Left ventricle myocardium inferior (tissue), 1 donor: Measurements from ENCODE around the gene COLQ. TPM values are rescaled to one million over a fixed set of nuclear protein-coding genes. Genes with fewer than 3 reads are reported as not detected.

Experiments used
- DNase-seq: peaks from one replicate; pipeline ENCODE4 v3.0.0-alpha.2; 2020
- H3K27ac ChIP-seq: fragments of 200-600 bp; replicated peaks from 2 replicates; pipeline ENCODE4 v1.8.0; 2021
- H3K27me3 ChIP-seq: fragments of 200-600 bp; 2 replicates; pipeline ENCODE4 v1.8.0; 2021; ENCODE audit warnings: low read depth
- H3K36me3 ChIP-seq: fragments of 200-600 bp; 2 replicates; pipeline ENCODE4 v1.8.0; 2021
- H3K4me1 ChIP-seq: fragments of 200-600 bp; 2 replicates; pipeline ENCODE4 v1.8.0; 2021
- H3K4me3 ChIP-seq: fragments of 200-600 bp; 2 replicates; pipeline ENCODE4 v1.8.0; 2021; ENCODE audit warnings: mild to moderate bottlenecking, moderate library complexity
- H3K9me3 ChIP-seq: fragments of 200-600 bp; replicated peaks from 2 replicates; pipeline ENCODE4 v1.8.0; 2021
- intact Hi-C: fragments of 100-400 bp; cut with micrococcal nuclease; formaldehyde crosslinking; loops from one replicate; pipeline ENCODE4 v1.11.0; 2022
- total RNA-seq: library from RNA; stranded (reverse); fragmentation: NEBNext Ultra II Directional; extraction: Animal tissue kit (Norgen Biotek cat#: 25700); gene quantifications from one replicate; pipeline ENCODE4 v1.2.1, GENCODE V29; 2021
- TF ChIP-seq, protein P1 (sequence below): fragments of 200-600 bp; IDR thresholded peaks from 2 replicates; pipeline ENCODE4 v1.8.0; 2021; ENCODE audit warnings: antibody characterized with exemption, mild to moderate bottlenecking, borderline replicate concordance
- donor health status: DM: no; HTN: yes; CAD: no; lungs with severe emphysema.

Gene COLQ
- total RNA-seq, 1 donor from 2014 or later = 14.9 TPM

DNA sequence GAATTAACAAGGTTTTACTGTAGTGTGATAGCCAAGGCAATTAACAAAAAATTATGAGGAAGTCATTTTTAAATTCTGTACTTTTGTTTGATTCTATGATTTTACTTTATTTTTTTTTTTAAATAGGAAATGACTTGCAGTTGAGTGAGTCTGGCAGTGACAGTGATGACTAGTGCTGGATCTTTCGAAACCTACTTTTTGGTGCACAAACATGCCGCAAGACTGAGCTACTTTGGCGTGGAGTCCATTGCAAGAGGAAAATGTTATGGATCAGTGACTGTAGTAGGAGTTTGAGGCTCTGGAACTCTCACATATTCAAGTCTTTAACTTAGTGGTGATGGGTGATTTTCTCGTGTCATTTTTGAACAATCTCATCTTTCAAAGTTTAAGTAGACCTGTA is 82.5 kb downstream of the COLQ start:
- TF ChIP-seq, protein P1, sequence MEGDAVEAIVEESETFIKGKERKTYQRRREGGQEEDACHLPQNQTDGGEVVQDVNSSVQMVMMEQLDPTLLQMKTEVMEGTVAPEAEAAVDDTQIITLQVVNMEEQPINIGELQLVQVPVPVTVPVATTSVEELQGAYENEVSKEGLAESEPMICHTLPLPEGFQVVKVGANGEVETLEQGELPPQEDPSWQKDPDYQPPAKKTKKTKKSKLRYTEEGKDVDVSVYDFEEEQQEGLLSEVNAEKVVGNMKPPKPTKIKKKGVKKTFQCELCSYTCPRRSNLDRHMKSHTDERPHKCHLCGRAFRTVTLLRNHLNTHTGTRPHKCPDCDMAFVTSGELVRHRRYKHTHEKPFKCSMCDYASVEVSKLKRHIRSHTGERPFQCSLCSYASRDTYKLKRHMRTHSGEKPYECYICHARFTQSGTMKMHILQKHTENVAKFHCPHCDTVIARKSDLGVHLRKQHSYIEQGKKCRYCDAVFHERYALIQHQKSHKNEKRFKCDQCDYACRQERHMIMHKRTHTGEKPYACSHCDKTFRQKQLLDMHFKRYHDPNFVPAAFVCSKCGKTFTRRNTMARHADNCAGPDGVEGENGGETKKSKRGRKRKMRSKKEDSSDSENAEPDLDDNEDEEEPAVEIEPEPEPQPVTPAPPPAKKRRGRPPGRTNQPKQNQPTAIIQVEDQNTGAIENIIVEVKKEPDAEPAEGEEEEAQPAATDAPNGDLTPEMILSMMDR = no peak
- Histone ChIP-seq H3K9me3 (no peaks in the 10 kb centered on the region), H3K27me3 (no peaks in the 10 kb centered on the region), H3K27ac (no peak overlapping the region), H3K4me1 (peaks cover 12% of the 10 kb centered on the region), H3K36me3 (peaks cover 96% of the 10 kb centered on the region), H3K4me3 (no peak overlapping the region)
- intact Hi-C loops = loop anchor here (10.0 kb wide), 1 partner anchor 136 kb away; no protein-coding TSS in a partner anchor
- DNase-seq = no peak

DNA sequence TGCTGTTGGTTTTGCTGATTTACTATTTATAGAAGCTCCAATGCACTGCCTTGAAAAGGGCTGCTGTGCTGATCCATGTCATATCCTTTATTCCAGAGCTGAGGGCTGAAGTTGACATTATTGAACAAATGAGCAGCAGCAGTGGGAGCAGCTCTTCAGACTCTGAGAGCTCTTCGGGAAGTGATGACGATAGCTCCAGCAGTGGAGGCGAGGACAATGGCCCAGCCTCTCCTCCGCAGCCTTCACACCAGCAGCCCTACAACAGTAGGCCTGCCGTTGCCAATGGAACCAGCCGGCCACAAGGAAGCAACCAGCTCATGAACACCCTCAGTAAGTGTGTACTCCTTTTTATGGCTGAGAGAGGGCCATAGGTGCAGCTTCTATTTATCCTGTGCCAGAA is 85.3 kb downstream of the COLQ start:
- H3K27ac ChIP-seq = no peak overlapping the region
- intact Hi-C loops = loop anchor here (10.0 kb wide), 1 partner anchor 139 kb away; no protein-coding TSS in a partner anchor

DNA sequence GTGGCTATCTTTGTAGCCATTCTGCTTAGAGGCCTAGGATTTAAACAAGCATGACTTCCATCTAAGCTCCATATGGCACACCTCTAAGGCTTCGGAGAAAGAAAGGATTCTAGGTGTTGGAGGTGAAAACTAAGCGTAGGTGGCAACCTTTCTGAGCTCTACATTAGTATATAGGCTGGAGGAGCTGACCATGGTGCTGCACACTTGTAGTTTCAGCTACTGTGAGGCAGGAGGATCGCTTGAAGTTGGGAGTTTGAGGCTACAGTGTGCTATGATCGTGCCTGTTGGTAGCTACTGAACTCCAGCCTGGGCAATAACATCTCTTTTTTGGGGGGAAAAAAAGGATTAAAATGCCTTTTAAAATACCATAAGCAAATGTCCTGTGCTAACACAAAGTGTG is 86.8 kb downstream of the COLQ start:
- peaks cover 44% of the 10 kb centered on the region for H3K4me1 ChIP-seq
- intact Hi-C loops = loop anchor here (10.0 kb wide), 1 partner anchor 140 kb away; no protein-coding TSS in a partner anchor
- TF ChIP-seq, protein P1 = no peak
- H3K36me3 ChIP-seq = peaks cover 87% of the 10 kb centered on the region
- no peaks in the 10 kb centered on the region for H3K9me3 ChIP-seq
- no peak overlapping the region for H3K4me3 ChIP-seq
- DNase-seq = no peak
- no peak overlapping the region for H3K27ac ChIP-seq
- H3K27me3 ChIP-seq = no peaks in the 10 kb centered on the region

More for the DNA sequence above, 85.3 kb downstream of the COLQ start:
- TF ChIP-seq, protein P1 = no peak
- Histone ChIP-seq H3K9me3 (no peaks in the 10 kb centered on the region), H3K36me3 (peaks cover 96% of the 10 kb centered on the region), H3K27me3 (no peaks in the 10 kb centered on the region), H3K4me3 (no peak overlapping the region), H3K4me1 (peaks cover 39% of the 10 kb centered on the region)
- no peak for DNase-seq

DNA sequence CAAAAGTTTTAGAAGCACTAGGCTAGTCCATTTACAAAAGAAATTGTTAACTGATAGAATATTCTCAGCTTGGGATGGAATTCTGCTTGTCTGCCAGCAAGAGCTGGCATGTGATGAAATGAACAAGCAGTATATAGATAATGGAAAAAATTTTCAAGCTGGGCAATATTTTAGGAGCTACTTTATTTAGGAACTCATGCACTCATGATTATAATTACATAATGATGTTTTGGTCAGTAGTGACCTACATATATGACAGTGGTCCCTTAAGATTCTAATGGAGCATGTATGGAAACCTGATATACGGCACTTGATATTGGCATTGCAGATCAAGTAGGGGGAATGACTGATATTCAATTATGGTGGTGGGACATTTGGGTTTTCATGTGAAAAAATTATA is 88.0 kb downstream of the COLQ start:
- no peaks in the 10 kb centered on the region for H3K27me3 ChIP-seq
- H3K4me3 ChIP-seq = no peak overlapping the region
- peaks cover 74% of the 10 kb centered on the region for H3K36me3 ChIP-seq
- DNase-seq = no peak
- intact Hi-C loops = loop anchor here (10.0 kb wide), 1 partner anchor 141 kb away; no protein-coding TSS in a partner anchor
- TF ChIP-seq, protein P1 = no peak
- no peak overlapping the region for H3K27ac ChIP-seq
- peaks cover 56% of the 10 kb centered on the region for H3K4me1 ChIP-seq
- no peaks in the 10 kb centered on the region for H3K9me3 ChIP-seq

DNA sequence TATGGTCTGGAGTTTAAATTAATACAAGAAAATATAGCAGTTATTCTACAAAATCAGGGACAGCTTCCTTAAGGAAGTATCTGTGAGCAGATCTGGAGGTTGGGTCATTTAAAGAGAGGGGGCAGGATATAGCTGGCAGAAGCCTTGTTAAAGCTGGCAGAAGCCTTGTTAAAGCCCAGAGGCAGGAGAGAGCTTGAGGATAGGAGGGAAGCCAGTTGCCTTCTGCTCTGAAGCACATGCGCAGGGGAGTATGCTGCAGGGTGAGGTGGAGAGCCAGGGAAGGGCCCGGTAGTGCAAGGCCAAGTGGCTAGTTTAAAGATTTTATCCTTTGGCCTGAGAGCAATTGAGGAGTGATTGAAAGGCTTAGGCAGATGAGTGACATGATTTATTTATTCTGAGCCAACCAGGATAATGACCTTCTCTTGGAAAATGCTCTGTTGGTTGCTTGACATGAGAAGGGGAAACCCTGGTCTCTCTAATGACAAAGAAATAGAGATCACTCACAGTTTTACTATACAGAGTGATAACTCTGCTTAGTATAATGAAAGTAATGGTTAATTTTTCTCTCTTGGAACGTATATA is 90.2 kb downstream of the COLQ start:
- DNase-seq = no peak
- Histone ChIP-seq H3K4me1 (peaks cover 78% of the 10 kb centered on the region), H3K36me3 (peaks cover 53% of the 10 kb centered on the region), H3K27ac (no peak overlapping the region), H3K27me3 (no peaks in the 10 kb centered on the region), H3K4me3 (no peak overlapping the region), H3K9me3 (no peaks in the 10 kb centered on the region)
- TF ChIP-seq, protein P1 = no peak
- intact Hi-C loops = loop anchor here (10.0 kb wide), 1 partner anchor 143 kb away; no protein-coding TSS in a partner anchor
